ENCODE data around the gene IDH2. TPM values are rescaled to one million over a fixed set of nuclear protein-coding genes. Genes with fewer than 3 reads are reported as not detected.

The IDH2 gene
- polyA plus RNA-seq, 1 donor from 2014 or later, result 84.7 TPM

GRCh38 chr15:90143166-90143655 is 40.9 kb upstream of the IDH2 start:
- no peaks in the 10 kb centered on the region for H3K9me2 ChIP-seq (ENCODE audit: insufficient read depth, low read length)
- H4K20me1 ChIP-seq (ENCODE audit: insufficient read depth), result no peaks in the 10 kb centered on the region
- H3K9ac ChIP-seq (ENCODE audit: low read length), result no peak overlapping the region
- H3K36me3 ChIP-seq (ENCODE audit: insufficient read depth, low read length), result no peaks in the 10 kb centered on the region
- H3K27me3 ChIP-seq (ENCODE audit: insufficient read depth, low read depth, low read length), result no peaks in the 10 kb centered on the region
- H3K9me3 ChIP-seq (ENCODE audit: low read length), result no peaks in the 10 kb centered on the region
- no peak overlapping the region for H3K27ac ChIP-seq (ENCODE audit: low read length)
- no peaks in the 10 kb centered on the region for H3F3A ChIP-seq (ENCODE audit: insufficient read depth, low read length, poor library complexity, severe bottlenecking)
- no peaks in the 10 kb centered on the region for H3K79me2 ChIP-seq (replicated peaks; ENCODE audit: insufficient read depth, low read length)
- peak; percentile 67 for TF ChIP-seq CTCF (IDR thresholded peaks at IDR 0.05; ENCODE audit: poor library complexity, severe bottlenecking)
- peak; percentile 68 for TF ChIP-seq RAD21 (conservative IDR thresholded peaks at IDR 0.05)
- TF ChIP-seq TAF1 (IDR thresholded peaks at IDR 0.05; ENCODE audit: low read depth), result no peak
- TF ChIP-seq REST (IDR thresholded peaks at IDR 0.05; ENCODE audit: borderline replicate concordance), result no peak
- peak; percentile 67 for TF ChIP-seq SMC3 (conservative IDR thresholded peaks at IDR 0.05; ENCODE audit: poor library complexity)
- no peak overlapping the region for H3K4me2 ChIP-seq (ENCODE audit: low read length)
- no peak overlapping the region for H2AFZ ChIP-seq (ENCODE audit: low read depth, low read length)
- no peak overlapping the region for H3K4me3 ChIP-seq (ENCODE audit: low read length)

GRCh38 chr15:90142216-90143165 is 40.2 kb upstream of the IDH2 start:
- Histone ChIP-seq H3K4me2 (ENCODE audit: low read length) (no peak overlapping the region), H3K27me3 (ENCODE audit: insufficient read depth, low read depth, low read length) (no peaks in the 10 kb centered on the region), H3K9me2 (ENCODE audit: insufficient read depth, low read length) (no peaks in the 10 kb centered on the region), H3K4me3 (ENCODE audit: low read length) (no peak overlapping the region), H3K79me2 (replicated peaks; ENCODE audit: insufficient read depth, low read length) (no peaks in the 10 kb centered on the region), H3K27ac (ENCODE audit: low read length) (no peak overlapping the region), H3K9ac (ENCODE audit: low read length) (no peak overlapping the region), H3F3A (ENCODE audit: insufficient read depth, low read length, poor library complexity, severe bottlenecking) (no peaks in the 10 kb centered on the region), H3K9me3 (ENCODE audit: low read length) (no peaks in the 10 kb centered on the region), H3K36me3 (ENCODE audit: insufficient read depth, low read length) (no peaks in the 10 kb centered on the region), H2AFZ (ENCODE audit: low read depth, low read length) (no peak overlapping the region), H4K20me1 (ENCODE audit: insufficient read depth) (no peaks in the 10 kb centered on the region)
- no peak for TF ChIP-seq MXI1 (conservative IDR thresholded peaks at IDR 0.05; ENCODE audit: poor library complexity, severe bottlenecking)

- no peak overlapping the region for H3K4me3 ChIP-seq (ENCODE audit: low read length)
- TF ChIP-seq TAF1 (IDR thresholded peaks at IDR 0.05; ENCODE audit: low read depth) (no peak), RAD21 (conservative IDR thresholded peaks at IDR 0.05) (no peak), EP300 (conservative IDR thresholded peaks at IDR 0.05; ENCODE audit: poor library complexity, severe bottlenecking) (no peak), EZH2 (IDR thresholded peaks at IDR 0.05; ENCODE audit: borderline replicate concordance, insufficient read depth, low read length, poor library complexity, severe bottlenecking) (no peak), POLR2AphosphoS5 (IDR thresholded peaks at IDR 0.05) (no peak), CTCF (IDR thresholded peaks at IDR 0.05; ENCODE audit: poor library complexity, severe bottlenecking) (no peak), MXI1 (conservative IDR thresholded peaks at IDR 0.05; ENCODE audit: poor library complexity, severe bottlenecking) (no peak), REST (IDR thresholded peaks at IDR 0.05; ENCODE audit: borderline replicate concordance) (no peak)
Observed at GRCh38 chr15:90141646-90142045, 39.4 kb upstream of the IDH2 start.

More at GRCh38 chr15:90141646-90142045, 39.4 kb upstream of the IDH2 start:
- Histone ChIP-seq H3K9ac (ENCODE audit: low read length) (no peak overlapping the region), H3K4me2 (ENCODE audit: low read length) (no peak overlapping the region), H3K36me3 (ENCODE audit: insufficient read depth, low read length) (no peaks in the 10 kb centered on the region), H2AFZ (ENCODE audit: low read depth, low read length) (no peak overlapping the region), H3K9me2 (ENCODE audit: insufficient read depth, low read length) (no peaks in the 10 kb centered on the region), H3K27me3 (ENCODE audit: insufficient read depth, low read depth, low read length) (no peaks in the 10 kb centered on the region), H3K9me3 (ENCODE audit: low read length) (no peaks in the 10 kb centered on the region), H3F3A (ENCODE audit: insufficient read depth, low read length, poor library complexity, severe bottlenecking) (no peaks in the 10 kb centered on the region), H3K79me2 (replicated peaks; ENCODE audit: insufficient read depth, low read length) (no peaks in the 10 kb centered on the region), H3K27ac (ENCODE audit: low read length) (no peak overlapping the region), H4K20me1 (ENCODE audit: insufficient read depth) (no peaks in the 10 kb centered on the region)

Measured in neural cell (in vitro differentiated cells).